Skeletal muscle satellite cell (primary cell): ENCODE data around the gene PAX3. TPM values are rescaled to one million over a fixed set of nuclear protein-coding genes. Genes with fewer than 3 reads are reported as not detected.

Experiments used
- H3K27me3 ChIP-seq: 2 replicates; pipeline ENCODE4 v1.7.0; 2013; ENCODE audit warnings: low read length; ENCODE audit not compliant: control insufficient read depth, insufficient read depth
- H3K36me3 ChIP-seq: 2 replicates; pipeline ENCODE4 v1.7.0; 2013; ENCODE audit warnings: mild to moderate bottlenecking, control low read depth, low read length; ENCODE audit not compliant: insufficient read depth
- H3K4me1 ChIP-seq: 2 replicates; pipeline ENCODE4 v1.7.0; 2013; ENCODE audit warnings: low read length; ENCODE audit not compliant: control insufficient read depth, insufficient read depth
- H3K4me2 ChIP-seq: 2 replicates; pipeline ENCODE4 v1.7.0; 2013; ENCODE audit warnings: mild to moderate bottlenecking, low read length
- H3K4me3 ChIP-seq: 2 replicates; pipeline ENCODE4 v1.7.0; 2013; ENCODE audit warnings: low read length
- H3K9ac ChIP-seq: 2 replicates; pipeline ENCODE4 v1.7.0; 2013; ENCODE audit warnings: mild to moderate bottlenecking, low read depth, low read length, moderate library complexity
- H3K9me3 ChIP-seq: replicated peaks from 2 replicates; pipeline ENCODE4 v1.7.0; 2013; ENCODE audit warnings: mild to moderate bottlenecking, control low read depth, low read length
- total RNA-seq: library from RNA; depleted of rRNA; stranded (reverse); fragments of >200 nt; gene quantifications from 2 replicates; pipeline ENCODE4 v1.2.3, GENCODE V29; 2012; rRNA removed

The PAX3 gene
- total RNA-seq: under 0.01 and 0.44 TPM in 2 replicates

GRCh38 chr2:222298311-222299150, at the start of gene PAX3:
Gene PAX3, minus strand, starts transcription at chr2:222298998. Its CDS starts 383 bp downstream, at chr2:222298615.
- H3K9ac ChIP-seq: peak within 1 kb of the TSS; percentile 88
- H3K27me3 ChIP-seq: peaks cover 15% of the 10 kb centered on the region
- H3K36me3 ChIP-seq: no peaks in the 10 kb centered on the region
- H3K4me3 ChIP-seq: peak within 1 kb of the TSS; percentile 84
- peaks cover 19% of the 10 kb centered on the region for H3K4me1 ChIP-seq
- peak within 1 kb of the TSS; percentile 84 for H3K4me2 ChIP-seq
- no peaks in the 10 kb centered on the region for H3K9me3 ChIP-seq

- no peak overlapping the region for H3K4me3 ChIP-seq
- no peak overlapping the region for H3K4me2 ChIP-seq
- no peaks in the 10 kb centered on the region for H3K9me3 ChIP-seq
- H3K27me3 ChIP-seq: no peaks in the 10 kb centered on the region
- H3K9ac ChIP-seq: no peak overlapping the region
- H3K36me3 ChIP-seq: no peaks in the 10 kb centered on the region
- H3K4me1 ChIP-seq: no peaks in the 10 kb centered on the region
These were observed 42.5 kb upstream of the PAX3 start for GRCh38 chr2:222341331-222341730.

- Histone ChIP-seq H3K4me2 (no peak overlapping the region), H3K27me3 (no peaks in the 10 kb centered on the region), H3K4me3 (no peak overlapping the region), H3K9ac (no peak overlapping the region), H3K9me3 (no peaks in the 10 kb centered on the region), H3K4me1 (no peaks in the 10 kb centered on the region), H3K36me3 (no peaks in the 10 kb centered on the region)
These were observed 39.6 kb upstream of the PAX3 start for GRCh38 chr2:222338374-222338773.

- Histone ChIP-seq H3K36me3 (no peaks in the 10 kb centered on the region), H3K27me3 (no peaks in the 10 kb centered on the region)
These were observed 38.1 kb upstream of the PAX3 start for GRCh38 chr2:222336931-222337330.

GRCh38 chr2:222336442-222336841, 37.6 kb upstream of the PAX3 start:
- H3K9ac ChIP-seq: no peak overlapping the region
- no peaks in the 10 kb centered on the region for H3K27me3 ChIP-seq
- H3K4me3 ChIP-seq: no peak overlapping the region
- H3K9me3 ChIP-seq: no peaks in the 10 kb centered on the region
- H3K36me3 ChIP-seq: no peaks in the 10 kb centered on the region
- no peaks in the 10 kb centered on the region for H3K4me1 ChIP-seq
- H3K4me2 ChIP-seq: no peak overlapping the region

More at GRCh38 chr2:222336931-222337330, 38.1 kb upstream of the PAX3 start:
- Histone ChIP-seq H3K9me3 (no peaks in the 10 kb centered on the region), H3K4me1 (no peaks in the 10 kb centered on the region), H3K4me3 (no peak overlapping the region), H3K4me2 (no peak overlapping the region), H3K9ac (no peak overlapping the region)

GRCh38 chr2:222334914-222335313, 36.1 kb upstream of the PAX3 start:
- no peak overlapping the region for H3K4me3 ChIP-seq
- peaks cover under 1% of the 10 kb centered on the region for H3K9me3 ChIP-seq
- no peak overlapping the region for H3K4me2 ChIP-seq
- H3K36me3 ChIP-seq: no peaks in the 10 kb centered on the region
- H3K27me3 ChIP-seq: no peaks in the 10 kb centered on the region
- H3K9ac ChIP-seq: no peak overlapping the region
- no peaks in the 10 kb centered on the region for H3K4me1 ChIP-seq

- Histone ChIP-seq H3K9me3 (peaks cover 3% of the 10 kb centered on the region), H3K4me2 (no peak overlapping the region), H3K27me3 (no peaks in the 10 kb centered on the region), H3K4me1 (no peaks in the 10 kb centered on the region), H3K4me3 (no peak overlapping the region), H3K9ac (no peak overlapping the region), H3K36me3 (no peaks in the 10 kb centered on the region)
These were observed 34.6 kb upstream of the PAX3 start for GRCh38 chr2:222333397-222333796.

GRCh38 chr2:222332116-222332515, 33.3 kb upstream of the PAX3 start:
- H3K27me3 ChIP-seq: peaks cover 4% of the 10 kb centered on the region
- H3K4me1 ChIP-seq: no peaks in the 10 kb centered on the region

GRCh38 chr2:222330910-222331309, 32.1 kb upstream of the PAX3 start:
- no peaks in the 10 kb centered on the region for H3K36me3 ChIP-seq
- H3K4me2 ChIP-seq: no peak overlapping the region
- H3K27me3 ChIP-seq: peaks cover 14% of the 10 kb centered on the region
- no peak overlapping the region for H3K4me3 ChIP-seq
- H3K9me3 ChIP-seq: peaks cover 3% of the 10 kb centered on the region
- H3K9ac ChIP-seq: no peak overlapping the region
- H3K4me1 ChIP-seq: no peaks in the 10 kb centered on the region

More at GRCh38 chr2:222332116-222332515, 33.3 kb upstream of the PAX3 start:
- H3K4me2 ChIP-seq: no peak overlapping the region
- H3K9ac ChIP-seq: no peak overlapping the region
- H3K36me3 ChIP-seq: no peaks in the 10 kb centered on the region
- no peak overlapping the region for H3K4me3 ChIP-seq
- H3K9me3 ChIP-seq: peaks cover 3% of the 10 kb centered on the region

GRCh38 chr2:222322236-222322635, 23.4 kb upstream of the PAX3 start:
- Histone ChIP-seq H3K4me2 (no peak overlapping the region), H3K36me3 (no peaks in the 10 kb centered on the region), H3K9me3 (no peaks in the 10 kb centered on the region), H3K4me3 (no peak overlapping the region), H3K27me3 (peaks cover 44% of the 10 kb centered on the region), H3K4me1 (peaks cover 14% of the 10 kb centered on the region), H3K9ac (no peak overlapping the region)

- peak overlapping the region; percentile 92 for H3K4me2 ChIP-seq
- H3K4me3 ChIP-seq: peak overlapping the region; percentile 66
- H3K9me3 ChIP-seq: no peaks in the 10 kb centered on the region
- no peak overlapping the region for H3K9ac ChIP-seq
- H3K36me3 ChIP-seq: no peaks in the 10 kb centered on the region
- H3K27me3 ChIP-seq: peaks cover 40% of the 10 kb centered on the region
- peaks cover 14% of the 10 kb centered on the region for H3K4me1 ChIP-seq
These were observed 21.9 kb upstream of the PAX3 start for GRCh38 chr2:222320436-222321395.
